ENCODE data around the gene NRBP1.

Gene NRBP1

GRCh38 chr2:27442920-27443282 lies 14.5 kb downstream of the NRBP1 start:
- Mint-ChIP-seq H3K27ac (peak overlapping the region; percentile 17), H3K9me3 (no peaks in the 10 kb centered on the region), H3K4me1 (ENCODE audit: low read depth) (no peaks in the 10 kb centered on the region), H3K4me3 (no peak overlapping the region), H3K27me3 (no peaks in the 10 kb centered on the region), H3K36me3 (ENCODE audit: low read depth) (peaks cover 50% of the 10 kb centered on the region)

GRCh38 chr2:27445155-27445554 lies 16.7 kb downstream of the NRBP1 start:
- Mint-ChIP-seq H3K27me3 (no peaks in the 10 kb centered on the region), H3K27ac (no peak overlapping the region), H3K36me3 (ENCODE audit: low read depth) (peaks cover 31% of the 10 kb centered on the region), H3K4me1 (ENCODE audit: low read depth) (no peaks in the 10 kb centered on the region), H3K4me3 (no peak overlapping the region), H3K9me3 (no peaks in the 10 kb centered on the region)

GRCh38 chr2:27445615-27446014 lies 17.2 kb downstream of the NRBP1 start:
- Mint-ChIP-seq H3K27me3 (no peaks in the 10 kb centered on the region), H3K4me1 (ENCODE audit: low read depth) (no peaks in the 10 kb centered on the region), H3K36me3 (ENCODE audit: low read depth) (peaks cover 26% of the 10 kb centered on the region), H3K4me3 (no peak overlapping the region), H3K9me3 (no peaks in the 10 kb centered on the region), H3K27ac (no peak overlapping the region)

- H3K36me3 Mint-ChIP-seq (ENCODE audit: low read depth) = peaks cover 22% of the 10 kb centered on the region
- H3K4me3 Mint-ChIP-seq = no peak overlapping the region
- H3K9me3 Mint-ChIP-seq = no peaks in the 10 kb centered on the region
- no peaks in the 10 kb centered on the region for H3K27me3 Mint-ChIP-seq
- H3K27ac Mint-ChIP-seq = no peak overlapping the region
- peaks cover 1% of the 10 kb centered on the region for H3K4me1 Mint-ChIP-seq (ENCODE audit: low read depth)
These were observed 17.6 kb downstream of the NRBP1 start for GRCh38 chr2:27446057-27446456.

DNA sequence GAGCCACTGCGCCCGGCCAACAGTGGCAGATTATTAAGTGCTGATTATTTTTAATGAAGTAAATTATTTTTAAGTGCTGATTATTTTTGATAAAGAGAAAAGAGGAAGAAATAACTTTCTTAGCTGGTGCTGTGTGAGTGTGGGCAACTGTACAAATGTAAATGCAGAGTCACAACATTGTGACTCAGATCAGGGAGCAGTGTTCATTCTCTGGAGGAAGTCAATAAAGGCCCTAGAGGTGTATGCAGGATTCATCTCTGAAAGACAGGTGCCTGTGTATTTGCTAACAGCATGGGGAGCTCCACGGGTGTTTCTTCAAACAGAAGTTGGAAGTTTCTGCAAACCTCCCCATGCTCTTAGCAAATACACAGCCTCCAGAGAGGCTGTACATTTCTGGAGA lies 19.9 kb downstream of the NRBP1 start:
- Mint-ChIP-seq H3K36me3 (ENCODE audit: low read depth) (peaks cover 9% of the 10 kb centered on the region), H3K4me3 (no peak overlapping the region), H3K27ac (no peak overlapping the region)

DNA sequence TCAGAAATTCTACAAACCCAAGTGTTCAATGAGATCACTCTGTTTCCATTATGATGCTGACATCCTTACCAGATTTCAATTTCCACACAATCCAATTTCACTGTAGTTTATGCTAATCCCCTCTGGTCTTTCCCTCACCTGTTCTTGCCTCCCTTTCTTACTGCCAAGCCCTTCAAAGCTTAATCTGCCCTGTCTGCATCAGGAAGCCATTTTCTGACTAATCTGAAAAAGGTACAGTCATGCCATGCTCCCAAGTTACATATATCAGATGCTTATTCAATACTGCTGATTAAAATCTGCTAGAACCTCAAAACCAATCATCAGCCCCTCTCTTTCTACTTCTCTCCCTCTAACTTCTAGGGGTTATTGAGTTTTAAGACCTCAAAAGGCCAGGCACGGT lies 22.7 kb downstream of the NRBP1 start:
- Mint-ChIP-seq H3K36me3 (ENCODE audit: low read depth) (peaks cover 4% of the 10 kb centered on the region), H3K4me1 (ENCODE audit: low read depth) (peaks cover 3% of the 10 kb centered on the region), H3K9me3 (no peaks in the 10 kb centered on the region), H3K4me3 (no peak overlapping the region), H3K27me3 (no peaks in the 10 kb centered on the region), H3K27ac (no peak overlapping the region)

More for the DNA sequence above, 19.9 kb downstream of the NRBP1 start:
- no peaks in the 10 kb centered on the region for H3K9me3 Mint-ChIP-seq
- H3K4me1 Mint-ChIP-seq (ENCODE audit: low read depth) = peaks cover 3% of the 10 kb centered on the region
- H3K27me3 Mint-ChIP-seq = no peaks in the 10 kb centered on the region

DNA sequence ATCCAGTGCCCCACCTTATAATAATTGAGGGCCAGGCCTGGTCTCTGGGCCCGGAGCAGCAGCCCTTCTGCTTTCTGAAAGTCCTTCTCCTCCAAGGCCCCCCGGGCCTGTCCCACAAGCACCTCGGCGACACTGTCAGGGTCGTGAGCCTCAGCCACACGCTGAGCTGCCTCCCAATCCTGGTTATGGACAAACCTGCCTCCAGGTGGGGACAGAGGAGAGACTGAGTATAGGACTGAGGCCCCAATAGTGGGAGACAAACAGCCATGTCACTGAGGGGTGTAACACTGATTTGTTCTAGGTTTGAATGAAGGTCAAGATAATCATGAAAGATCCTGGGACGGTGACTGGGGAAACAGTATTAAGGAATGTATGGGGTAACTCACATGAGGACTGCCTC lies 25.5 kb downstream of the NRBP1 start:
- H3K4me3 Mint-ChIP-seq = no peak overlapping the region
- peaks cover 3% of the 10 kb centered on the region for H3K4me1 Mint-ChIP-seq (ENCODE audit: low read depth)
- no peaks in the 10 kb centered on the region for H3K9me3 Mint-ChIP-seq
- H3K27ac Mint-ChIP-seq = no peak overlapping the region
- H3K36me3 Mint-ChIP-seq (ENCODE audit: low read depth) = peaks cover 4% of the 10 kb centered on the region
- no peaks in the 10 kb centered on the region for H3K27me3 Mint-ChIP-seq

DNA sequence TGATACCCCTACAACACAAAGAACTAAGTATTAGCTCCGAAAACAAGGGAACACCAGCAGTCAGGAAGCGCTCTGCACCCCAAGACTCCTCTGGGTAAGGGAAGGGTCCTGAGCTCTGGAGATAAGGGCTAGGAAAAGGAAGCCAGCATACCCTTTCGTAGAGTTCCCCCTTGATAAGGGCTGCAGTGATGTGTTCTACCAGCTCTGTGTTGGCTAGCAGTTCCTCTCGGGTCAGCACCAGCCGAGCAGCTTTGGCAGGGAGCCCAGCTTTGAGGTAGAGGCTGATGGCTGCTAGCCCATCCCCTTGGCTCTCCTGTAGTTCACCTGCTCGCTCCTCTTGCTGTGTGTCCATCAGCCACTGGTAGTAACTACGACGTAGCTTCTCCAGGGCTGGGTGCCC lies 32.7 kb downstream of the NRBP1 start:
- H3K36me3 Mint-ChIP-seq (ENCODE audit: low read depth) = peaks cover 22% of the 10 kb centered on the region
- no peaks in the 10 kb centered on the region for H3K9me3 Mint-ChIP-seq
- no peaks in the 10 kb centered on the region for H3K27me3 Mint-ChIP-seq
- no peak overlapping the region for H3K4me3 Mint-ChIP-seq
- H3K4me1 Mint-ChIP-seq (ENCODE audit: low read depth) = no peaks in the 10 kb centered on the region
- H3K27ac Mint-ChIP-seq = no peak overlapping the region

DNA sequence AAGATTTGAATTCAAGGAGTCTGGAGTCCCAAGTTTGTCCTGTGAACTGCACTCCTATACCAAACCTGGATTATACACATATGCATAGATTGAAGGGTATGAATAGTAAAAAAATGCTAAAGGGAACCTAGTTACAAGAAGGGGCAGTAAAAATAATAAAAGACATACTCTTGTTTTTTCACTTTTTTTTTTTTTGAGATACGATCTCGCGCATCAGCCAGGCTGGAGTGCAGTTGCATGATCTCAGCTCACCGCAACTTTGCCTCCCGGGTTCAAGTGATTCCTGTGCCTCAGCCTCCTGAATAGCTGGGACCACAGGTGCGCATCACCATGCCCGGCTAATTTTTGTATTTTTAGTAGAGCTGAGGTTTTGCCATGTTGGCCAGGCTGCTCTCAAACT lies 36.0 kb downstream of the NRBP1 start:
- Mint-ChIP-seq H3K4me1 (ENCODE audit: low read depth) (no peaks in the 10 kb centered on the region), H3K27ac (no peak overlapping the region), H3K36me3 (ENCODE audit: low read depth) (peaks cover 14% of the 10 kb centered on the region), H3K9me3 (no peaks in the 10 kb centered on the region), H3K4me3 (no peak overlapping the region), H3K27me3 (no peaks in the 10 kb centered on the region)

GRCh38 chr2:27471961-27472360 lies 43.5 kb downstream of the NRBP1 start:
- Mint-ChIP-seq H3K4me3 (no peak overlapping the region), H3K9me3 (no peaks in the 10 kb centered on the region), H3K36me3 (ENCODE audit: low read depth) (peaks cover 16% of the 10 kb centered on the region), H3K27me3 (no peaks in the 10 kb centered on the region), H3K4me1 (ENCODE audit: low read depth) (no peaks in the 10 kb centered on the region), H3K27ac (no peak overlapping the region)

- Mint-ChIP-seq H3K36me3 (ENCODE audit: low read depth) (peaks cover 7% of the 10 kb centered on the region), H3K4me3 (no peak overlapping the region), H3K4me1 (ENCODE audit: low read depth) (peaks cover 21% of the 10 kb centered on the region), H3K9me3 (no peaks in the 10 kb centered on the region), H3K27ac (no peak overlapping the region), H3K27me3 (no peaks in the 10 kb centered on the region)
These were observed 57.1 kb downstream of the NRBP1 start for GRCh38 chr2:27485496-27485895.

- Mint-ChIP-seq H3K36me3 (ENCODE audit: low read depth) (no peaks in the 10 kb centered on the region), H3K27ac (peak overlapping the region; percentile 87), H3K4me1 (ENCODE audit: low read depth) (peaks cover 31% of the 10 kb centered on the region), H3K9me3 (no peaks in the 10 kb centered on the region), H3K4me3 (peak overlapping the region; percentile 91), H3K27me3 (peaks cover 11% of the 10 kb centered on the region)
These were observed 60.7 kb downstream of the NRBP1 start for GRCh38 chr2:27489118-27489497.

- H3K27ac Mint-ChIP-seq = peak within 1 kb of the TSS; percentile 87
- H3K36me3 Mint-ChIP-seq (ENCODE audit: low read depth) = no peaks in the 10 kb centered on the region
- H3K9me3 Mint-ChIP-seq = no peaks in the 10 kb centered on the region
- peaks cover 31% of the 10 kb centered on the region for H3K4me1 Mint-ChIP-seq (ENCODE audit: low read depth)
- H3K27me3 Mint-ChIP-seq = peaks cover 15% of the 10 kb centered on the region
- peak within 1 kb of the TSS; percentile 91 for H3K4me3 Mint-ChIP-seq
These were observed 61.3 kb downstream of the NRBP1 start, which contains the start of gene IFT172 for GRCh38 chr2:27489498-27490397. IFT172 (minus strand) TSS chr2:27489743; CDS start chr2:27489653, 90 bp downstream.

All from stimulated activated naive CD8-positive, alpha-beta T cell treated with anti-CD3 and anti-CD28 coated beads, Interleukin-15, Interleukin-2, amounts not matched to agents 100 ng/mL and 50 ng/mL, for 24 hours (primary cell).